Duodenal mucosa (tissue), 2 donors: Measurements from ENCODE around the gene CAPS.
"Not testable (repeated sequence)": the region's sequence is repeated elsewhere in the genome, so short reads cannot be mapped to it uniquely, and the experiment has no call there.

Source experiments
- H3K27ac ChIP-seq: one replicate; pipeline ENCODE4 v1.7.0; 2013; ENCODE audit warnings: low read depth, low read length
- H3K27me3 ChIP-seq, 2 donors: one replicate each; pipeline ENCODE4 v1.7.0; 2013; ENCODE audit warnings: low read length in 2 of 2, control low read depth in 1 of 2; ENCODE audit not compliant: insufficient read depth in 2 of 2, control insufficient read depth in 1 of 2
- H3K36me3 ChIP-seq, 2 donors: one replicate each; pipeline ENCODE4 v1.7.0; 2013; ENCODE audit warnings: low read length in 2 of 2, control low read depth in 1 of 2; ENCODE audit not compliant: insufficient read depth in 2 of 2, control insufficient read depth in 1 of 2
- H3K4me1 ChIP-seq, 2 donors: one replicate each; pipeline ENCODE4 v1.7.0; 2013; ENCODE audit warnings: low read length in 2 of 2, control low read depth in 1 of 2; ENCODE audit not compliant: insufficient read depth in 2 of 2, control insufficient read depth in 1 of 2
- H3K4me3 ChIP-seq, 2 donors: one replicate each; pipeline ENCODE4 v1.7.0; 2013; ENCODE audit warnings: low read length in 2 of 2, low read depth in 1 of 2
- H3K9ac ChIP-seq, 2 donors: one replicate each; pipeline ENCODE4 v1.7.0; 2013; ENCODE audit warnings: low read length in 2 of 2, low read depth in 1 of 2
- H3K9me3 ChIP-seq, 2 donors: one replicate each; pipeline ENCODE4 v1.7.0; 2013; ENCODE audit warnings: low read length in 2 of 2, control low read depth in 1 of 2; ENCODE audit not compliant: control insufficient read depth in 1 of 2

CAPS gene

GRCh38 chr19:5880196-5880595, 33.9 kb upstream of the CAPS start:
- Histone ChIP-seq H3K27ac (no peak overlapping the region), H3K36me3 (no peaks in the 10 kb centered on the region), H3K4me1 (peaks cover 0 to 9% of the 10 kb centered on the region in 2 donors), H3K27me3 (peaks cover 0 to 8% of the 10 kb centered on the region in 2 donors), H3K9ac (no peak overlapping the region), H3K4me3 (no peak overlapping the region), H3K9me3 (no peaks in the 10 kb centered on the region)

GRCh38 chr19:5880604-5881078, 33.4 kb upstream of the CAPS start:
- Histone ChIP-seq H3K9ac (no peak overlapping the region), H3K9me3 (no peaks in the 10 kb centered on the region), H3K4me1 (peaks cover 0 to 6% of the 10 kb centered on the region in 2 donors), H3K27ac (no peak overlapping the region), H3K4me3 (no peak overlapping the region), H3K36me3 (no peaks in the 10 kb centered on the region), H3K27me3 (peaks cover 0 to 8% of the 10 kb centered on the region in 2 donors)

- no peaks in the 10 kb centered on the region for H3K36me3 ChIP-seq
- no peak overlapping the region for H3K4me3 ChIP-seq
- no peak overlapping the region for H3K27ac ChIP-seq
- peaks cover 0 to 6% of the 10 kb centered on the region in 2 donors for H3K4me1 ChIP-seq
- H3K9ac ChIP-seq: no peak overlapping the region
- H3K27me3 ChIP-seq: peaks cover 0 to 8% of the 10 kb centered on the region in 2 donors
- H3K9me3 ChIP-seq: no peaks in the 10 kb centered on the region
Observed at GRCh38 chr19:5881543-5882299, 32.3 kb upstream of the CAPS start.

GRCh38 chr19:5882421-5882968, 31.6 kb upstream of the CAPS start:
- Histone ChIP-seq H3K9ac (no peak overlapping the region), H3K4me1 (peaks cover 0 to 6% of the 10 kb centered on the region in 2 donors), H3K36me3 (no peaks in the 10 kb centered on the region), H3K27me3 (peaks cover 0 to 8% of the 10 kb centered on the region in 2 donors), H3K4me3 (no peak overlapping the region), H3K27ac (no peak overlapping the region), H3K9me3 (no peaks in the 10 kb centered on the region)

- not testable (repeated sequence) for H3K4me1 ChIP-seq, H3K9ac ChIP-seq, H3K9me3 ChIP-seq, H3K4me3 ChIP-seq, H3K27ac ChIP-seq, H3K36me3 ChIP-seq, H3K27me3 ChIP-seq
Observed at GRCh38 chr19:5883157-5883873, 30.7 kb upstream of the CAPS start.

GRCh38 chr19:5884065-5884811, 29.8 kb upstream of the CAPS start:
- H3K4me3 ChIP-seq, H3K36me3 ChIP-seq, H3K27ac ChIP-seq: not testable (repeated sequence)

GRCh38 chr19:5889288-5889971, 24.6 kb upstream of the CAPS start:
- Histone ChIP-seq H3K4me1 (no peaks in the 10 kb centered on the region), H3K9me3 (no peaks in the 10 kb centered on the region), H3K27me3 (peaks cover 0 to 5% of the 10 kb centered on the region in 2 donors), H3K27ac (no peak overlapping the region), H3K9ac (no peak overlapping the region), H3K4me3 (no peak overlapping the region), H3K36me3 (no peaks in the 10 kb centered on the region)

More at GRCh38 chr19:5884065-5884811, 29.8 kb upstream of the CAPS start:
- H3K27me3 ChIP-seq, H3K9ac ChIP-seq, H3K9me3 ChIP-seq, H3K4me1 ChIP-seq: not testable (repeated sequence)

- H3K36me3 ChIP-seq: peaks cover under 1 to 2% of the 10 kb centered on the region in 2 donors
- no peaks in the 10 kb centered on the region for H3K9me3 ChIP-seq
- no peak overlapping the region for H3K9ac ChIP-seq
- H3K27me3 ChIP-seq: peaks cover 0 to 5% of the 10 kb centered on the region in 2 donors
- no peak overlapping the region for H3K27ac ChIP-seq
- no peak overlapping the region for H3K4me3 ChIP-seq
- no peaks in the 10 kb centered on the region for H3K4me1 ChIP-seq
Observed at GRCh38 chr19:5890099-5890498, 24.0 kb upstream of the CAPS start.

- Histone ChIP-seq H3K27me3 (peaks cover 0 to 5% of the 10 kb centered on the region in 2 donors), H3K27ac (no peak overlapping the region), H3K4me3 (no peak overlapping the region), H3K4me1 (no peaks in the 10 kb centered on the region), H3K9me3 (no peaks in the 10 kb centered on the region), H3K36me3 (peaks cover 5 to 16% of the 10 kb centered on the region in 2 donors), H3K9ac (no peak overlapping the region)
Observed at GRCh38 chr19:5891572-5891937, 22.5 kb upstream of the CAPS start.
